Cardiac fibroblast (primary cell): ENCODE measurements around the gene TRAFD1.

ENCODE experiments used
- DNase-seq, 2 donors: peaks; one replicate each; pipeline versions ENCODE4 v3.0.0 to v3.0.0-alpha.2; 2010; ENCODE audit warnings: low read depth in 2 of 2
- H3K4me3 ChIP-seq, 2 donors: replicated peaks in 1 of 2; 1 replicate in 1 of 2; 2 replicates in 1 of 2; pipeline ENCODE4 v1.5.1; 2011; ENCODE audit warnings: low read depth in 2 of 2, low read length in 2 of 2, mild to moderate bottlenecking in 2 of 2, moderate library complexity in 1 of 2
- TF ChIP-seq, protein P1 (sequence below): IDR thresholded peaks from one replicate; pipeline ENCODE4 v1.5.1; 2011; ENCODE audit warnings: low read depth, mild to moderate bottlenecking, low read length, inconsistent platforms

TRAFD1 gene

DNA sequence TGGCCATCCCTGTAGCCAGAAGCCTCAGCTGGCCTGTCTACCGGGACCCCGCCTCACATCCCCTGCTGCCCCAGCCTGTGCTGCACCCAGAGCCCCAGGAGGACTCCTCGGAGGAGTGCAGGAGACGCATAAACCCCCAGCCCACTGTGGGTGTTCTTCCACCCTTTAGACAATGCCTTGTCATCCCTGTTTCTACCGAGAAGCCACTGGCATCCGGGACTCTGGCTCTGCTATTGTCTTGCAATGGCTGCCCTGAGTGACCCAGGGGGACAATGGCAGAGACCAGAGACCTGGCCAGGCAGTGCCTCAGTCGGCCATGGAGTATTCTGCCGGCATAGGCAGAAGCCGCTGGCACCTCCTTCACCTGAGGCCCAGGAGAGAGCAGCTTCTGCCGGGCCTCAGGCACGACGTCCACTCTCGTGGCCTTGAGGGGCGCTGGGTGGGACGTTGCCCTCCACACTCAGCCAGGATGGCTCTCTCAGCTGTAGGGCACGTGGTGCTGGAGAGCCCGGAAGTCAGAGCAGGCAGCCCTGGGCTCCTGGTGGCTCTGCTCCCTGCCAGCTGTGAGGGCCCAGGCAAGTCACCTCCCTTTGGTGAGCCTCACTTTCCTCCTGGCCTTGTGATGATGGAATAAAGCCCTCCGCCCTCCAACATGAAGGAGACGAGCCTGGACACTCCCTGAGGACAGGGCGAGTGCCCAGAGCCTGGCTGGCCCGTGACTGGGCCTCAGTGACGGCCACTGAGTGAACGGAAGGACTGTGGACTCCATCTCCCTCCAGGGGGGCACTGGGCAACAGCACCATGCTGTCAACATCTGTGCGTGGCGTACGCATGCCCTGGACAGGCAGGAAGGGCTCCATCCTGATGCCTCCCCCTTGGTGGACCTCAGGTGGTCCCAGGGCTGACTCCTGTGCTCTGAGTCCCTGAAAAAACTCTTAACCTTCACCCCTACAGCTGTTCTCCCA lies 41.0 kb downstream of the TRAFD1 start:
- no peak overlapping the region for H3K4me3 ChIP-seq
- no peak for DNase-seq
- TF ChIP-seq, protein P1, sequence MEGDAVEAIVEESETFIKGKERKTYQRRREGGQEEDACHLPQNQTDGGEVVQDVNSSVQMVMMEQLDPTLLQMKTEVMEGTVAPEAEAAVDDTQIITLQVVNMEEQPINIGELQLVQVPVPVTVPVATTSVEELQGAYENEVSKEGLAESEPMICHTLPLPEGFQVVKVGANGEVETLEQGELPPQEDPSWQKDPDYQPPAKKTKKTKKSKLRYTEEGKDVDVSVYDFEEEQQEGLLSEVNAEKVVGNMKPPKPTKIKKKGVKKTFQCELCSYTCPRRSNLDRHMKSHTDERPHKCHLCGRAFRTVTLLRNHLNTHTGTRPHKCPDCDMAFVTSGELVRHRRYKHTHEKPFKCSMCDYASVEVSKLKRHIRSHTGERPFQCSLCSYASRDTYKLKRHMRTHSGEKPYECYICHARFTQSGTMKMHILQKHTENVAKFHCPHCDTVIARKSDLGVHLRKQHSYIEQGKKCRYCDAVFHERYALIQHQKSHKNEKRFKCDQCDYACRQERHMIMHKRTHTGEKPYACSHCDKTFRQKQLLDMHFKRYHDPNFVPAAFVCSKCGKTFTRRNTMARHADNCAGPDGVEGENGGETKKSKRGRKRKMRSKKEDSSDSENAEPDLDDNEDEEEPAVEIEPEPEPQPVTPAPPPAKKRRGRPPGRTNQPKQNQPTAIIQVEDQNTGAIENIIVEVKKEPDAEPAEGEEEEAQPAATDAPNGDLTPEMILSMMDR, result no peak

DNA sequence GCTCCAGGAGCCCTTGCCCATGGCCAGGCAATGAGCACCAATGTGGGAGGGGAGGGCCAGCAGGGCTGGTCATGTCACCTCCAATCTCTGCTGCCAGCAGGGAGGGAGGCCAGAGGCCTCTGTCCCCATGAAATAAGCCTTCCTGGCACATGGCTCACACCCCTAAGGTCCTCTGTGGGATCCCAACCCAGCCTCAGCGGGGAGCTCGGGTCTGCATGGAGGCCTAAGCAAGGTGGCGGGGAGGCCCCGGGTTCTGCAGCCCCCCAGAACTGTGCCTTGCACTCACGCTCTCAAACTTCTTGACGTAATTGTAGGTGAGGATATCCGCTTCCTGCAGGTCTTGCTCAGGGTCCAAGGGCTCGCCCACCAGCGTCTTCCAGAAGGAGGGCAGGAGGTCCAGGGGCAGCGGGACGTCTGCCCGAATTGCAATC lies 41.7 kb downstream of the TRAFD1 start:
- DNase-seq, result no peak
- TF ChIP-seq, protein P1, result no peak
- H3K4me3 ChIP-seq, result no peak overlapping the region

DNA sequence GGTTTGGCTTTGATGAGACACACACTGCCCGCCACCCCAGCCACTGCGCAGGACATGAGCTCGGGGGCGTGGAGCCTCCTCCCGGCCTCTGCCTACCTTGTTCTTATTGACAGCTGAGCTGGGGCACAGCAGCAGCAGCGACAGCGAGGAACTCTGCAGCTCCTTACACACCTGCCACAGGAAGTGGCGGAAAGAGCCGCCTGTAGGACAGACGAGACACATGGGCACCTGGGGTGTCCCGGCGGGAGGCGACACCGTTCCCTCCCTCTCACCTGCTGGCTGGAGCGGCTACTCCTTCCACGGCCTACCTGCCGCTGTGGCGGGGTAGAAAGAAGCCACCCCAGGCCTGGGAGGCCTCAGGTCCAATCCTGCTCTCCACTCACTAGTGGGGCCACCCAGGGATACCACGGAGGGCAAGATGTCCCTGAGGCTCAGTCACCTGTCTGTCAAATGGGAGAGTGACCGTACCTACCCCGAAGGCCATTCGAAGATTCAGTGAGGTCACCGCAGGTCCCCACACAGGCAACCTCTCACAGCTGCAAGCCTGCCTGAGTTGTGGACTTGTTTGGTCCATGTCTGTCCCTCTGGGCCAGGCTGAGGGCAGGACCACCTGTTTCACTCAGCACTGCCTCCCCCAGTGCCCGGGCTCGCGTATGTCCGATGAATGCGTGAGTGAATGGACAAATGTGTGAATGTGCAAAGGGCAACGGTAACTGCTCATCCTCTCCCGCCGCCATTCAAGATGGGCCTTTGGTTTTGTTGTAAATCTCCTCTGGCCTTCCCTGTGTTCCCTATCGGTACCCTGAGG lies 42.6 kb downstream of the TRAFD1 start:
- TF ChIP-seq, protein P1, result no peak
- DNase-seq, result no peak
- no peak overlapping the region for H3K4me3 ChIP-seq

DNA sequence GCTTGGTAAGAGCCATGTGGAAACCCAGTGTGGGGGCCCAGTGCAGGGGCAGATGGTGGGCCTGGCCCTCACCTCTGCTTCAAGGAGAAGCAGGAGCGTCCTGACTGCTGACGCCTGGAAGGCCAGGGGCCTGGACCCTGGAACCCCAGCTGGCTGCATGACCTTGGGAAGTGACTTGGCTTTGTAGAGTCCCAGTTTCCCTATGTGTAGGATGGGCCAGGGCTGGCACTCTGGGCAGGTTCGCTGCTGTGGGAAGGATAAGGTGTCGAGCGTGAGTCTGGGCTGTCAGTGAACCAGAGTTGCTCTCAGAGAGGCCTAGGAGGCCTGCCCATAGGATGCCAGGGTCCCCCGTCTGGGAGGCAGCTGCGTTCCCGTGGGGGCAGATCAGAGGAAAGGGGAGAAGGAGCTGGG lies 43.2 kb downstream of the TRAFD1 start:
- H3K4me3 ChIP-seq, result no peak overlapping the region
- TF ChIP-seq, protein P1, result no peak
- no peak for DNase-seq

DNA sequence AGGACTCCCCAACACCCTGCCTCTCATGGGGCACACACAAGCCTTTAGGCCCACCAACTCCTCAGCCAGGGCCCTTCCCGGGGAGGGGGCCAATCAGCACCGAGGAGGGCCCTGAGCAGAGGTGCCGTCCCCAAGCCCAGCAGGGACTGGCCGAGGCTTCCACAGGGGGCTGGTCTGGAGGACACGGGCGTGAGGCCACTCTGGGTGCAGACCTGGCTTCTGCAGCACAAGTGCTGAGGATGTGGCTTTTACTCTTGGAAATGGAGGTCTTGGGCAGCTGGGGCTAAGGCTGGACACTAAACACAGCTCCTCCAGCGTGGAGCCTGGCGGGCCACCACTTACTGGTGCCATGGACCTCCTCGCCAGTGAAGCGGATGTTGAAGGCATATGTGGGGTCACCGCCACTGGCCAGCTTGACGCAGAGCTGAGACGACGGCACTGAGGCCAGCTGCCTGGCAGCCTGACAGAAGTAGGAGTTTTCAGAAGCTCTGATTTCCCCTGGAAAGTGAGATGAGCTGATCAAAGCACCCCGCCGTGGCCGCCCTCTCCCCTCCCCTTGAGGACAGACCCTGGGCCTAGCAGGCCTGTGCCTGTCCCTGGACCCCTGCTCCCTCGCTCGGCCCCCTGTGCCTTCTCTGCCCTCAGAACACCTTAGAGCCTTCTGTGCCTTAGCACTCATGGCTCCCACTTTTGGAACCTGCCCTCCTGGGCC lies 44.0 kb downstream of the TRAFD1 start:
- DNase-seq, result no peak
- no peak overlapping the region for H3K4me3 ChIP-seq
- TF ChIP-seq, protein P1, result no peak

DNA sequence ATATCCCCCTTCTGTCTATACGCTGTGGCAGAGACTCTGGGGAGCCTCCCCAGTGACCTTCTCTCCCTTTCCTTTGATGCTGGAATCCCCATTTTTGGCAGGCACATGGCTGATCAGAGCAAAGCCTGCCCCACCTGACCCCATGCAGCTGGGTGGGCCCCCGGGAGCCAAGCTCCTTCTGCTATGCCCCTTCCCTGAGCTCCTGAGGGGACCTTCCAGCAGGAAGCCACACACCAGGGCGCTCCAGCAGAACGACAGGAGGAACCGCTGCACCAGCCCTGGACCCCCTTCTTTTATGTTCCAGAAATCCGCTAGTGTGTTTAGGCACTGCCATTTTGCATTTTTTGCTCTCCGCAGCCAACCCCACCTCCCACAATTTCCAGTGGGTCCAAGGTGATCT lies 44.6 kb downstream of the TRAFD1 start:
- DNase-seq, result no peak
- H3K4me3 ChIP-seq, result no peak overlapping the region
- TF ChIP-seq, protein P1, result no peak
